ENCODE data around the gene MTA3.

DNA sequence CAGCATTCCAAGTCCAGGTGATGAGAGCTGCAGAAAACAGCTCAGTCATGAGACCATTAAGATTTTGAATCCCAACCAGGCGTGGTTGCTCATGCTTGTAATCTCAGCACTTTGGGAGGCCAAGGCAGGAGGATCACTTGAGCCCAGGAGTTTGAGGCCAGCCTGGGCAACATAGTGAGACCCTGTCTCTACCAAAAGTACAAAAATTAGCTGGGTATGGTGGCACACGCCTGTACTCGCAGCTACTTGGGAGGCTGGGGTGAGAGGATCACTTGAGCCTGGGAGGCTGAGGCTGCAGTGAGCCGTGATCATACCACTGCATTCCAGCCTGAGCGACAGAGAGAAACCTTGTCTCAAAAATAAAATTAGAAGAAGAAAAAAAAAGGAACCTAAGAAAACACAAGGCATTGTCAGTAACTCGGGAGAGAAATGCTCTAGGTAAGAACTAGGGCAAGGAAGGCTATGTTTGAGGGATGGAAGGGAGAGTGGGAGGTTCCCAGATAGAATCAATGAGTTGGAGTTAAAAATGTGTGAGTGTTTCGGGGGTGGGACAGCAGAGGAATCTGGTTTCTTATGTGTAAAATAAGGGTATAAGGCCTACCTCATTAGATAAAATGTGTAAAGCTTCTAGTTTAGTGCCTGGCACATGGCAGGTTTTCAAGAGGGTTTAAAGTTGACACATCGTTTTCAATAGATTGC is 23.3 kb upstream of the MTA3 start:
- TF ChIP-seq POLR2G (IDR thresholded peaks at IDR 0.05; ENCODE audit: low read depth, low read length) (no peak), RAD21 (CRISPR knock-in tag; conservative IDR thresholded peaks at IDR 0.05 in 1 of 2, IDR thresholded peaks at IDR 0.05 in 1 of 2) (no peak), NR2C1 (IDR thresholded peaks at IDR 0.05) (no peak), NR2C1 (tag; IDR thresholded peaks at IDR 0.05) (no peak), HEY1 (CRISPR knock-in tag; IDR thresholded peaks at IDR 0.05; ENCODE audit: borderline replicate concordance) (no peak), CTCF (IDR thresholded peaks at IDR 0.05 in 2 of 3, conservative IDR thresholded peaks at IDR 0.05 in 1 of 3; ENCODE audit: insufficient read depth in 2 of 3, low read depth in 1 of 3, low read length in 3 of 3) (no peak), NONO (IDR thresholded peaks at IDR 0.05; ENCODE audit: low read depth in 2 of 2, low read length in 1 of 2) (no peak), NFIC (IDR thresholded peaks at IDR 0.05) (peak; percentile 14; the same call in 1 of the 2 replicates)
- TF ChIP-seq, protein P1, sequence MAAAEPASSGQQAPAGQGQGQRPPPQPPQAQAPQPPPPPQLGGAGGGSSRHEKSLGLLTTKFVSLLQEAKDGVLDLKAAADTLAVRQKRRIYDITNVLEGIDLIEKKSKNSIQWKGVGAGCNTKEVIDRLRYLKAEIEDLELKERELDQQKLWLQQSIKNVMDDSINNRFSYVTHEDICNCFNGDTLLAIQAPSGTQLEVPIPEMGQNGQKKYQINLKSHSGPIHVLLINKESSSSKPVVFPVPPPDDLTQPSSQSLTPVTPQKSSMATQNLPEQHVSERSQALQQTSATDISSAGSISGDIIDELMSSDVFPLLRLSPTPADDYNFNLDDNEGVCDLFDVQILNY (CRISPR knock-in tag; IDR thresholded peaks at IDR 0.05) = no peak

Measured in K562 (cell line).